Sigmoid colon (tissue), 4 donors: ENCODE results near the gene UFD1.

Experiments used
- CTCF ChIP-seq, 4 experiments: fragments of 450-650 bp in 3 of 4; fragments of 200-600 bp in 1 of 4; IDR thresholded peaks; one replicate each; pipeline ENCODE4 v1.5.1; 2016 to 2019; ENCODE audit warnings: antibody characterized with exemption in 4 of 4, mild to moderate bottlenecking in 3 of 4, moderate library complexity in 2 of 4
- EP300 ChIP-seq, 4 donors: sonication (generic); formaldehyde crosslinking; IDR thresholded peaks; one replicate each; pipeline ENCODE4 v1.6.1; 2017; ENCODE audit warnings: antibody characterized with exemption in 4 of 4
- POLR2A ChIP-seq, 2 donors: fragments of 450-650 bp; IDR thresholded peaks; one replicate each; pipeline ENCODE4 v1.6.1; 2016; ENCODE audit warnings: antibody characterized with exemption in 2 of 2, mild to moderate bottlenecking in 2 of 2, moderate library complexity in 2 of 2

- TF ChIP-seq CTCF (IDR thresholded peaks at IDR 0.05) (no peak), POLR2A (IDR thresholded peaks at IDR 0.05) (no peak), EP300 (IDR thresholded peaks at IDR 0.05) (no peak)
These were observed 16.0 kb downstream of the UFD1 start for GRCh38 chr22:19463008-19463407.
